ENCODE results near the gene ARL11. TPM values are rescaled to one million over a fixed set of nuclear protein-coding genes. Genes with fewer than 3 reads are reported as not detected.
A peak's percentile ranks its signal among the peaks of the same experiment; 100 is the strongest.

ARL11 gene
- total RNA-seq, 3 donors from 2014 or later: 1.3 to 2.3 (median 2.0) TPM

DNA sequence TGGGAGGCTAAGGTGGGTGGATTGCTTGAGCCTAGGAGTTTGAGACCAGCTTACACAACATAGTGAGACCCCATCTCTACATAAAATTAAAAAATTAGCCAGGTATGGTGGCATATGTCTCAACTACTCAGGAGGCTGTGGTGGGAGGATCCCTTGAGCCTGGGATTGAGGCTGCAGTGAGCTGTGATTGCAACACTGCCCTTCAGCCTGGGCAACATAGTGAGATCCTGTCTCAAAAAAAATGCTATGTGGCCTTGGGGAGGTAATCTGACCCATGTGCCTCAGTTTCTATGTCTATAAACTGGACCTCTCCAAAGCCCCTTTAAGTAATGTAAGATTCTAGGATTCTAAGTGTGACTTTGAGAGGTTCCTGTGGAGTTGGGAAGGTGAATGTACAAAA, 25.2 kb downstream of the ARL11 start:
- no peak for ATAC-seq
- no peak for TF ChIP-seq CTCF (IDR thresholded peaks at IDR 0.05)
- no peaks in the 10 kb centered on the region for H3K4me1 ChIP-seq (ENCODE audit: low read depth)
- H3K4me3 ChIP-seq: no peak overlapping the region
- intact Hi-C loops (cut with DNase I, micrococcal nuclease): no loop called here
- H3K36me3 ChIP-seq (ENCODE audit: low read depth): no peaks in the 10 kb centered on the region
- DNase-seq: no peak
- no peaks in the 10 kb centered on the region for H3K9me3 ChIP-seq

DNA sequence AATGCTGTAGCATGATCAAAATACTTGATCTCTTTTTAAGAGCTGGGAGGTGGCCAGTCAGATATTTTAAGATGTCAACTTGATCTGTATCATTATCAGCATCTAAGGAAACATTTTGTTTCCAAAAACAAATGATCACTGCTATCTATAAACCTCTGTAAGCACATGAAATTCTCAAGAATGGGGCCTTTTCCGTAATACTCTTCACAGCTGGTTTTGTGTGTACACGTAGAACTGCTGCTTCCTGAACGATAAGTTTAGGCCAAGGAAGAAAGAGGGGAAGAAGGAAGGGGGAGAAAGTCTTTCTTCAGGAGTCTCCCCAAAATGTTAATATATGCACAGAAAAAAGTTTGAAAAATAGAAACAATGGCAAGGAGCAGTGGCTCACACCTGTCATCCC, 25.7 kb downstream of the ARL11 start:
- TF ChIP-seq CTCF (IDR thresholded peaks at IDR 0.05): no peak
- no peak overlapping the region for H3K4me3 ChIP-seq
- H3K9me3 ChIP-seq: no peaks in the 10 kb centered on the region
- DNase-seq (no peak), ATAC-seq (no peak)
- H3K4me1 ChIP-seq (ENCODE audit: low read depth): no peaks in the 10 kb centered on the region
- H3K36me3 ChIP-seq (ENCODE audit: low read depth): no peaks in the 10 kb centered on the region
- intact Hi-C loops (cut with DNase I, micrococcal nuclease): no loop called here

GRCh38 chr13:49655906-49656305, 27.6 kb downstream of the ARL11 start:
- DNase-seq (no peak), ATAC-seq (no peak)
- no peak for TF ChIP-seq CTCF (IDR thresholded peaks at IDR 0.05)
- H3K9me3 ChIP-seq: no peaks in the 10 kb centered on the region
- no peaks in the 10 kb centered on the region for H3K36me3 ChIP-seq (ENCODE audit: low read depth)
- intact Hi-C loops (cut with DNase I, micrococcal nuclease): loop anchor here in 1 of 2 donors (5.0 kb wide), 1 partner anchor 186 kb away; no protein-coding TSS in a partner anchor
- H3K4me1 ChIP-seq (ENCODE audit: low read depth): no peaks in the 10 kb centered on the region
- H3K4me3 ChIP-seq: no peak overlapping the region

GRCh38 chr13:49657241-49657641, 28.9 kb downstream of the ARL11 start:
- peak in 1 of 3 donors; percentile 19 for DNase-seq
- no peak overlapping the region for H3K4me3 ChIP-seq
- H3K36me3 ChIP-seq (ENCODE audit: low read depth): no peaks in the 10 kb centered on the region
- no peaks in the 10 kb centered on the region for H3K9me3 ChIP-seq
- intact Hi-C loops (cut with DNase I, micrococcal nuclease): loop anchor here in 1 of 2 donors (5.0 kb wide), 1 partner anchor 185 kb away; no protein-coding TSS in a partner anchor
- no peaks in the 10 kb centered on the region for H3K4me1 ChIP-seq (ENCODE audit: low read depth)
- ATAC-seq: no peak
- no peak for TF ChIP-seq CTCF (IDR thresholded peaks at IDR 0.05)

- intact Hi-C loops (cut with DNase I, micrococcal nuclease): loop anchor here (5.0 to 10.0 kb wide), 2 partner anchors 180 to 192 kb away; no protein-coding TSS in a partner anchor
- Histone ChIP-seq H3K4me1 (ENCODE audit: low read depth) (no peaks in the 10 kb centered on the region), H3K9me3 (no peaks in the 10 kb centered on the region), H3K4me3 (no peak overlapping the region), H3K36me3 (ENCODE audit: low read depth) (no peaks in the 10 kb centered on the region)
- ATAC-seq (no peak), DNase-seq (no peak)
- no peak for TF ChIP-seq CTCF (IDR thresholded peaks at IDR 0.05)
Measured at GRCh38 chr13:49664606-49665005, 36.3 kb downstream of the ARL11 start.

DNA sequence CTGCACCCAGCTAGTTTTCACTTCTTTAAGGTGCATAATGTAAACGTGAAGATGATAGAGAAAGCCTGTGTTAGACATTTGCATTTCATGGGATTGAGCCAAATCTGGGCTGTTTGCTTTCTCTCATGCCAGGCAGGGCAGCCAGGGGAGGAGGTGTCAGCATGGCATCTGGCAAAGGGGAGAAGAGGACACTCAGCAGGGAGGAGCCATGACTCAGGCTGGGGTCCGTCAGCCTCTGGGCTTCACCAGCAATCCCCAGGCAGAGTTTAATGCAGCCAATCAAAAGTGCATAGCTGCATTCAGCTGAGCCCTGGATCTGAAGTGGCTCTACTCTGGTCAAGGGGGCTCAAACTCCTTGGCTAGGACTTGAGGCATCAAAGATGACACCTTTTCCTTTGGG, 39.5 kb downstream of the ARL11 start:
- Histone ChIP-seq H3K36me3 (ENCODE audit: low read depth) (no peaks in the 10 kb centered on the region), H3K4me1 (ENCODE audit: low read depth) (no peaks in the 10 kb centered on the region), H3K4me3 (no peak overlapping the region), H3K9me3 (no peaks in the 10 kb centered on the region)
- DNase-seq: no peak
- TF ChIP-seq CTCF (IDR thresholded peaks at IDR 0.05): no peak
- no peak for ATAC-seq
- intact Hi-C loops (cut with DNase I, micrococcal nuclease): loop anchor here in 1 of 2 donors (10.0 kb wide), 1 partner anchor 177 kb away; no protein-coding TSS in a partner anchor

Measured in mucosa of descending colon (tissue), 3 donors.